ENCODE data around the gene FAM32A.

DNA sequence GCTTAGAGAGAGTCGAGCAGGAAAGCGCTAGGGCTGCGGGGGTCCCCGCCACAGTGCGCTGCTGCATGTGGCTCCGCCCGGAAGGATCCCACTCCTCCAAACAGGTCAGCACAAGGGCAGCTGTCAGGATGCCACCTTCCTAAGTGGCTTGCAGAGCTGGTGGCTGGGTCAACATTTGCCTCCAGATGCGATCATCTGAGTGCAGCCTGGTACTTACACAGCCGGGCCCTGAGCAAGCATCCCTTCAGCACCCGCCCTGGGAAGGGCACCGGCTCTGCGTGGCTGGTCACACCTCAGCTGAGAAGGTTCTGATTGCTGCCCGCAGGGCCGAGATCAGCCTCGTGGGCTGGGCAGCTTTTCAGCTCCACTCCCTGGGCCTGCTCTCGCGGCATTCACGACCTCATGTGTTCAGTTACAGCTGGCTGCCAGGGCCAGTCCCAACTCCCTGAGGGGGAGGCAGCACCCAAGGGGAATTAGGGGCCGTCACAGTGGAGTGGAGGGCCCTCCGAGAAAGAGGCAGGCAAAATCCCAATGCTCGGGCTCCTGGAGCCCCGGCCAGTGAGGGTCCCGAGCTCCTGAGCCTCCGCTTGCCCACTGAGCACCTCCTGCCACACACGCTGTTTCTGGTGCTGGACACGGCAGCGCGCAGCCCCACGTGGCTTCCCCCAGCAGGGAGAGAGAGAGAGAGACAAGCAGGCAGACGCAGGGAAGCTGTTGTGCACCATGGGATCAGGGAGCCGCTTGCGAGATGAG lies 39.3 kb downstream of the FAM32A start:
- TF ChIP-seq POLR2AphosphoS5 (IDR thresholded peaks at IDR 0.05; ENCODE audit: borderline replicate concordance, low read depth, low read length) = no peak
- no peak for TF ChIP-seq EZH2 (IDR thresholded peaks at IDR 0.05)

All from SK-N-MC (cell line).